Retina (tissue), 1 donor: Measurements from ENCODE around the gene PRRG4.
A peak's percentile ranks its signal among the peaks of the same experiment; 100 is the strongest.
"Not testable (repeated sequence)": the region's sequence is repeated elsewhere in the genome, so short reads cannot be mapped to it uniquely, and the experiment has no call there.

Experiments used
- DNase-seq: peaks from one replicate; pipeline ENCODE4 v3.0.0-alpha.2; 2016

PRRG4 gene

GRCh38 chr11:32829680-32830412 lies at the start of gene PRRG4:
PRRG4 (plus strand) TSS chr11:32829927; CDS start chr11:32830530, 603 bp downstream.
- peak; percentile 52 for DNase-seq

GRCh38 chr11:32780839-32781238 lies 48.9 kb upstream of the PRRG4 start:
- not testable (repeated sequence) for DNase-seq

- DNase-seq: no peak
Observed at GRCh38 chr11:32781721-32782120, 48.0 kb upstream of the PRRG4 start.

GRCh38 chr11:32785262-32785661 lies 44.5 kb upstream of the PRRG4 start:
- no peak for DNase-seq

- no peak for DNase-seq
Observed at GRCh38 chr11:32786811-32787210, 42.9 kb upstream of the PRRG4 start.

GRCh38 chr11:32790916-32791315 lies 38.8 kb upstream of the PRRG4 start:
- DNase-seq: no peak

GRCh38 chr11:32792111-32792947 lies 37.4 kb upstream of the PRRG4 start:
- DNase-seq: no peak

- peak; percentile 79 for DNase-seq
Observed at GRCh38 chr11:32792948-32793475, 36.7 kb upstream of the PRRG4 start.

GRCh38 chr11:32794439-32794838 lies 35.3 kb upstream of the PRRG4 start, which contains the start of gene CCDC73:
CCDC73 (minus strand) TSS chr11:32794662; CDS start chr11:32760243, 34,419 bp downstream.
- DNase-seq: no peak

- no peak for DNase-seq
Observed at GRCh38 chr11:32796425-32796824, 33.3 kb upstream of the PRRG4 start.

GRCh38 chr11:32809313-32809712 lies 20.4 kb upstream of the PRRG4 start:
- DNase-seq: peak; percentile 62

- DNase-seq: no peak
Observed at GRCh38 chr11:32817181-32817851, 12.4 kb upstream of the PRRG4 start.

- DNase-seq: no peak
Observed at GRCh38 chr11:32817852-32818183, 11.9 kb upstream of the PRRG4 start.

GRCh38 chr11:32819187-32819586 lies 10.5 kb upstream of the PRRG4 start:
- no peak for DNase-seq

- no peak for DNase-seq
Observed at GRCh38 chr11:32820497-32820896, 9.2 kb upstream of the PRRG4 start.

- DNase-seq: no peak
Observed at GRCh38 chr11:32821517-32821916, 8.2 kb upstream of the PRRG4 start.

GRCh38 chr11:32821917-32822560 lies 7.7 kb upstream of the PRRG4 start:
- no peak for DNase-seq

- DNase-seq: not testable (repeated sequence)
Observed at GRCh38 chr11:32823617-32824016, 6.1 kb upstream of the PRRG4 start.

- DNase-seq: no peak
Observed at GRCh38 chr11:32826113-32826512, 3.6 kb upstream of the PRRG4 start.

GRCh38 chr11:32827276-32827675 lies 2.5 kb upstream of the PRRG4 start:
- no peak for DNase-seq

GRCh38 chr11:32829157-32829679 lies 509 bp upstream of the PRRG4 start:
- DNase-seq: peak; percentile 54

- DNase-seq: no peak
Observed at GRCh38 chr11:32830413-32830738, 649 bp downstream of the PRRG4 start.

GRCh38 chr11:32830796-32831195 lies 1.1 kb downstream of the PRRG4 start:
- peak; percentile 4 for DNase-seq
